ENCODE results near the gene TGIF2.
"Not testable (repeated sequence)": the region's sequence is repeated elsewhere in the genome, so short reads cannot be mapped to it uniquely, and the experiment has no call there.

TGIF2 gene

GRCh38 chr20:36607586-36608387 is 34.4 kb downstream of the TGIF2 start:
- no peak for FAIRE-seq
- DNase-seq (ENCODE audit: insufficient read length, low spot score): no peak

- not testable (repeated sequence) for DNase-seq (ENCODE audit: insufficient read length, low spot score); FAIRE-seq
These were observed 35.0 kb downstream of the TGIF2 start for GRCh38 chr20:36608388-36608728.

GRCh38 chr20:36611625-36612024 is 38.2 kb downstream of the TGIF2 start:
- no peak for DNase-seq (ENCODE audit: insufficient read length, low spot score)
- FAIRE-seq: no peak

- no peak for FAIRE-seq
- no peak for DNase-seq (ENCODE audit: insufficient read length, low spot score)
These were observed 40.6 kb downstream of the TGIF2 start for GRCh38 chr20:36613974-36614373.

- DNase-seq (ENCODE audit: insufficient read length, low spot score) (no peak), FAIRE-seq (no peak)
These were observed 41.6 kb downstream of the TGIF2 start for GRCh38 chr20:36614781-36615557.

GRCh38 chr20:36620917-36621316 is 47.5 kb downstream of the TGIF2 start:
- DNase-seq (ENCODE audit: insufficient read length, low spot score): no peak
- FAIRE-seq: no peak

GRCh38 chr20:36623444-36623843 is 50.0 kb downstream of the TGIF2 start:
- DNase-seq (ENCODE audit: insufficient read length, low spot score) (no peak), FAIRE-seq (no peak)

GRCh38 chr20:36624068-36624943 is 50.9 kb downstream of the TGIF2 start:
- FAIRE-seq (no peak), DNase-seq (ENCODE audit: insufficient read length, low spot score) (no peak)

GRCh38 chr20:36624944-36625324 is 51.5 kb downstream of the TGIF2 start:
- DNase-seq (ENCODE audit: insufficient read length, low spot score) (no peak), FAIRE-seq (no peak)

GRCh38 chr20:36628076-36628475 is 54.7 kb downstream of the TGIF2 start:
- FAIRE-seq (no peak), DNase-seq (ENCODE audit: insufficient read length, low spot score) (no peak)

- FAIRE-seq (peak; percentile 90), DNase-seq (ENCODE audit: insufficient read length, low spot score) (peak; percentile 47)
These were observed 56.6 kb downstream of the TGIF2 start for GRCh38 chr20:36629719-36630681.

- FAIRE-seq (no peak), DNase-seq (ENCODE audit: insufficient read length, low spot score) (no peak)
These were observed 58.2 kb downstream of the TGIF2 start for GRCh38 chr20:36631646-36632045.

- DNase-seq (ENCODE audit: insufficient read length, low spot score): no peak
- no peak for FAIRE-seq
These were observed 58.7 kb downstream of the TGIF2 start for GRCh38 chr20:36632147-36632486.

GRCh38 chr20:36632487-36633284 is 59.3 kb downstream of the TGIF2 start:
- FAIRE-seq: no peak
- DNase-seq (ENCODE audit: insufficient read length, low spot score): no peak

- DNase-seq (ENCODE audit: insufficient read length, low spot score) (no peak), FAIRE-seq (no peak)
These were observed 59.9 kb downstream of the TGIF2 start for GRCh38 chr20:36633285-36633772.

- FAIRE-seq (no peak), DNase-seq (ENCODE audit: insufficient read length, low spot score) (no peak)
These were observed 60.9 kb downstream of the TGIF2 start for GRCh38 chr20:36634342-36634741.

GRCh38 chr20:36638876-36639400 is 65.5 kb downstream of the TGIF2 start:
- not testable (repeated sequence) for FAIRE-seq; DNase-seq (ENCODE audit: insufficient read length, low spot score)

GRCh38 chr20:36641506-36641843 is 68.1 kb downstream of the TGIF2 start:
- DNase-seq (ENCODE audit: insufficient read length, low spot score) (no peak), FAIRE-seq (no peak)

- FAIRE-seq (no peak), DNase-seq (ENCODE audit: insufficient read length, low spot score) (no peak)
These were observed 68.7 kb downstream of the TGIF2 start for GRCh38 chr20:36642136-36642535.

Measured in GM19239 (cell line).